GM18502 (cell line): ENCODE results near the gene RHBDL3.

Experiments
- ATAC-seq: cut with Tn5 transposase; IDR thresholded peaks from one replicate; pipeline ENCODE4 v1.9.1; 2021; ENCODE audit warnings: mild to moderate bottlenecking; ENCODE audit not compliant: unreplicated experiment, poor library complexity

The RHBDL3 gene

GRCh38 chr17:32266051-32266388 lies 388 bp downstream of the RHBDL3 start:
- ATAC-seq = no peak

GRCh38 chr17:32266389-32267301 lies 1.0 kb downstream of the RHBDL3 start:
- no peak for ATAC-seq

GRCh38 chr17:32267690-32268205 lies 2.1 kb downstream of the RHBDL3 start:
- no peak for ATAC-seq

GRCh38 chr17:32268734-32269288 lies 3.2 kb downstream of the RHBDL3 start:
- no peak for ATAC-seq

GRCh38 chr17:32269377-32269776 lies 3.7 kb downstream of the RHBDL3 start:
- ATAC-seq = no peak

GRCh38 chr17:32271844-32272243 lies 6.2 kb downstream of the RHBDL3 start:
- no peak for ATAC-seq

- no peak for ATAC-seq
Observed at GRCh38 chr17:32274101-32274500, 8.5 kb downstream of the RHBDL3 start.

GRCh38 chr17:32274643-32275042 lies 9.0 kb downstream of the RHBDL3 start:
- ATAC-seq = no peak

- ATAC-seq = no peak
Observed at GRCh38 chr17:32275060-32276042, 9.7 kb downstream of the RHBDL3 start.

GRCh38 chr17:32276171-32276601 lies 10.6 kb downstream of the RHBDL3 start:
- ATAC-seq = no peak

GRCh38 chr17:32277284-32277683 lies 11.7 kb downstream of the RHBDL3 start:
- no peak for ATAC-seq

GRCh38 chr17:32278815-32279214 lies 13.2 kb downstream of the RHBDL3 start:
- ATAC-seq = no peak

- no peak for ATAC-seq
Observed at GRCh38 chr17:32279891-32280716, 14.5 kb downstream of the RHBDL3 start.

- no peak for ATAC-seq
Observed at GRCh38 chr17:32281011-32281451, 15.4 kb downstream of the RHBDL3 start.

- no peak for ATAC-seq
Observed at GRCh38 chr17:32283745-32284201, 18.1 kb downstream of the RHBDL3 start.

GRCh38 chr17:32285306-32285705 lies 19.7 kb downstream of the RHBDL3 start:
- ATAC-seq = no peak

GRCh38 chr17:32285746-32286517 lies 20.3 kb downstream of the RHBDL3 start:
- no peak for ATAC-seq

- no peak for ATAC-seq
Observed at GRCh38 chr17:32286518-32286900, 20.9 kb downstream of the RHBDL3 start.
